Activated CD4-positive, alpha-beta T cell treated with anti-CD3 and anti-CD28 coated beads, Interleukin-2, amount 10 ng/mL, durations not matched to agents 24 days and 14 days (primary cell): Measurements from ENCODE around the gene JAK1. TPM values are rescaled to one million over a fixed set of nuclear protein-coding genes. Genes with fewer than 3 reads are reported as not detected.

ENCODE experiments used
- DNase-seq: peaks from one replicate; pipeline ENCODE4 v3.0.0; 2022
- H3K27ac Mint-ChIP-seq: one replicate; pipeline ENCODE4 v1.8.0; 2022; ENCODE audit warnings: mild to moderate bottlenecking, mixed read lengths
- H3K27me3 Mint-ChIP-seq: one replicate; pipeline ENCODE4 v1.8.0; 2022; ENCODE audit warnings: mixed read lengths
- H3K36me3 Mint-ChIP-seq: one replicate; pipeline ENCODE4 v1.8.0; 2022; ENCODE audit warnings: low read depth, mild to moderate bottlenecking, mixed read lengths
- H3K4me1 Mint-ChIP-seq: one replicate; pipeline ENCODE4 v1.8.0; 2021; ENCODE audit warnings: mixed read lengths
- H3K4me3 Mint-ChIP-seq: one replicate; pipeline ENCODE4 v1.8.0; 2022; ENCODE audit warnings: mild to moderate bottlenecking, moderate library complexity, mixed read lengths
- H3K9me3 Mint-ChIP-seq: one replicate; pipeline ENCODE4 v1.8.0; 2021; ENCODE audit warnings: mixed read lengths
- intact Hi-C: fragments of 100-400 bp; cut with micrococcal nuclease; formaldehyde crosslinking; loops from one replicate; pipeline ENCODE4 v1.15.1; 2023
- total RNA-seq: library from RNA; stranded (reverse); gene quantifications from 2 replicates; pipeline ENCODE4 v1.2.3, GENCODE V29; 2022

The JAK1 gene
- total RNA-seq, 1 donor from 2014 or later = 86.6 TPM

- H3K4me1 Mint-ChIP-seq = peaks cover 53% of the 10 kb centered on the region
- H3K27me3 Mint-ChIP-seq = no peaks in the 10 kb centered on the region
- intact Hi-C loops = no loop called here
- DNase-seq = no peak
- peaks cover 4% of the 10 kb centered on the region for H3K36me3 Mint-ChIP-seq
- H3K9me3 Mint-ChIP-seq = no peaks in the 10 kb centered on the region
- H3K4me3 Mint-ChIP-seq = no peak overlapping the region
- no peak overlapping the region for H3K27ac Mint-ChIP-seq
Measured at GRCh38 chr1:64917328-64917861, 49.0 kb downstream of the JAK1 start.

GRCh38 chr1:64915381-64916274 lies 50.7 kb downstream of the JAK1 start:
- Mint-ChIP-seq H3K9me3 (no peaks in the 10 kb centered on the region), H3K4me3 (no peak overlapping the region), H3K27ac (no peak overlapping the region), H3K36me3 (peaks cover 4% of the 10 kb centered on the region), H3K27me3 (no peaks in the 10 kb centered on the region), H3K4me1 (peaks cover 47% of the 10 kb centered on the region)
- no peak for DNase-seq
- intact Hi-C loops = no loop called here

- Mint-ChIP-seq H3K9me3 (no peaks in the 10 kb centered on the region), H3K4me3 (no peak overlapping the region), H3K27me3 (no peaks in the 10 kb centered on the region), H3K27ac (no peak overlapping the region), H3K36me3 (peaks cover 2% of the 10 kb centered on the region), H3K4me1 (peaks cover 48% of the 10 kb centered on the region)
- intact Hi-C loops = no loop called here
- no peak for DNase-seq
Measured at GRCh38 chr1:64913361-64914015, 52.9 kb downstream of the JAK1 start.

- Mint-ChIP-seq H3K4me1 (peaks cover 38% of the 10 kb centered on the region), H3K36me3 (no peaks in the 10 kb centered on the region), H3K27ac (peak overlapping the region; percentile 25), H3K4me3 (no peak overlapping the region), H3K27me3 (no peaks in the 10 kb centered on the region), H3K9me3 (no peaks in the 10 kb centered on the region)
- DNase-seq = no peak
- intact Hi-C loops = loop anchor here (1.0 kb wide), 1 partner anchor 10 kb away; no protein-coding TSS in a partner anchor
Measured at GRCh38 chr1:64912191-64912590, 54.2 kb downstream of the JAK1 start.

GRCh38 chr1:64911326-64911725 lies 55.0 kb downstream of the JAK1 start:
- H3K4me1 Mint-ChIP-seq = peaks cover 37% of the 10 kb centered on the region
- intact Hi-C loops = no loop called here
- no peaks in the 10 kb centered on the region for H3K9me3 Mint-ChIP-seq

GRCh38 chr1:64909031-64909430 lies 57.3 kb downstream of the JAK1 start:
- H3K9me3 Mint-ChIP-seq = no peaks in the 10 kb centered on the region
- peaks cover 40% of the 10 kb centered on the region for H3K4me1 Mint-ChIP-seq

More at GRCh38 chr1:64911326-64911725, 55.0 kb downstream of the JAK1 start:
- H3K36me3 Mint-ChIP-seq = peaks cover 1% of the 10 kb centered on the region
- no peaks in the 10 kb centered on the region for H3K27me3 Mint-ChIP-seq
- H3K27ac Mint-ChIP-seq = no peak overlapping the region
- no peak for DNase-seq
- H3K4me3 Mint-ChIP-seq = no peak overlapping the region

GRCh38 chr1:64908575-64908974 lies 57.8 kb downstream of the JAK1 start:
- peaks cover 36% of the 10 kb centered on the region for H3K4me1 Mint-ChIP-seq
- H3K36me3 Mint-ChIP-seq = peaks cover 5% of the 10 kb centered on the region
- no peak overlapping the region for H3K4me3 Mint-ChIP-seq
- no peaks in the 10 kb centered on the region for H3K27me3 Mint-ChIP-seq
- H3K9me3 Mint-ChIP-seq = no peaks in the 10 kb centered on the region
- DNase-seq = no peak
- H3K27ac Mint-ChIP-seq = no peak overlapping the region
- intact Hi-C loops = loop anchor here (5.0 kb wide), 1 partner anchor 94 kb away; no protein-coding TSS in a partner anchor

More at GRCh38 chr1:64909031-64909430, 57.3 kb downstream of the JAK1 start:
- Mint-ChIP-seq H3K36me3 (peaks cover 5% of the 10 kb centered on the region), H3K27me3 (no peaks in the 10 kb centered on the region), H3K27ac (no peak overlapping the region), H3K4me3 (no peak overlapping the region)
- intact Hi-C loops = loop anchor here (5.0 kb wide), 1 partner anchor 93 kb away; no protein-coding TSS in a partner anchor
- DNase-seq = no peak

- DNase-seq = no peak
- Mint-ChIP-seq H3K9me3 (no peaks in the 10 kb centered on the region), H3K36me3 (peaks cover 5% of the 10 kb centered on the region), H3K27me3 (no peaks in the 10 kb centered on the region), H3K27ac (peak overlapping the region; percentile 73), H3K4me3 (peak overlapping the region; percentile 15), H3K4me1 (peaks cover 26% of the 10 kb centered on the region)
- intact Hi-C loops = loop anchor here (1.0 to 5.0 kb wide), 3 partner anchors 8 to 96 kb away; no protein-coding TSS in a partner anchor
Measured at GRCh38 chr1:64906447-64906846, 59.9 kb downstream of the JAK1 start.

- DNase-seq = no peak
- no peak overlapping the region for H3K27ac Mint-ChIP-seq
- H3K4me1 Mint-ChIP-seq = peaks cover 34% of the 10 kb centered on the region
- H3K9me3 Mint-ChIP-seq = no peaks in the 10 kb centered on the region
- H3K4me3 Mint-ChIP-seq = no peak overlapping the region
- intact Hi-C loops = no loop called here
- H3K27me3 Mint-ChIP-seq = no peaks in the 10 kb centered on the region
- peaks cover 5% of the 10 kb centered on the region for H3K36me3 Mint-ChIP-seq
Measured at GRCh38 chr1:64903593-64903992, 62.8 kb downstream of the JAK1 start.

GRCh38 chr1:64901663-64902062 lies 64.7 kb downstream of the JAK1 start:
- no peak for DNase-seq
- no peak overlapping the region for H3K27ac Mint-ChIP-seq

GRCh38 chr1:64900916-64901315 lies 65.4 kb downstream of the JAK1 start:
- peaks cover 6% of the 10 kb centered on the region for H3K36me3 Mint-ChIP-seq
- no peaks in the 10 kb centered on the region for H3K9me3 Mint-ChIP-seq
- peaks cover 42% of the 10 kb centered on the region for H3K4me1 Mint-ChIP-seq
- H3K4me3 Mint-ChIP-seq = no peak overlapping the region
- intact Hi-C loops = no loop called here
- no peaks in the 10 kb centered on the region for H3K27me3 Mint-ChIP-seq
- DNase-seq = no peak
- no peak overlapping the region for H3K27ac Mint-ChIP-seq

More at GRCh38 chr1:64901663-64902062, 64.7 kb downstream of the JAK1 start:
- H3K36me3 Mint-ChIP-seq = peaks cover 7% of the 10 kb centered on the region
- H3K4me3 Mint-ChIP-seq = no peak overlapping the region
- intact Hi-C loops = no loop called here
- H3K27me3 Mint-ChIP-seq = no peaks in the 10 kb centered on the region
- no peaks in the 10 kb centered on the region for H3K9me3 Mint-ChIP-seq
- peaks cover 41% of the 10 kb centered on the region for H3K4me1 Mint-ChIP-seq

- intact Hi-C loops = loop anchor here (1.0 to 2.0 kb wide), 2 partner anchors 8 to 23 kb away; no protein-coding TSS in a partner anchor
- no peaks in the 10 kb centered on the region for H3K9me3 Mint-ChIP-seq
- peaks cover 54% of the 10 kb centered on the region for H3K4me1 Mint-ChIP-seq
- no peak overlapping the region for H3K27ac Mint-ChIP-seq
- H3K36me3 Mint-ChIP-seq = peaks cover 5% of the 10 kb centered on the region
- H3K27me3 Mint-ChIP-seq = no peaks in the 10 kb centered on the region
- no peak overlapping the region for H3K4me3 Mint-ChIP-seq
- DNase-seq = no peak
Measured at GRCh38 chr1:64898107-64898861, 68.1 kb downstream of the JAK1 start.

- H3K27ac Mint-ChIP-seq = no peak overlapping the region
- peaks cover 69% of the 10 kb centered on the region for H3K4me1 Mint-ChIP-seq
- H3K36me3 Mint-ChIP-seq = peaks cover 5% of the 10 kb centered on the region
- no peaks in the 10 kb centered on the region for H3K9me3 Mint-ChIP-seq
- no peak overlapping the region for H3K4me3 Mint-ChIP-seq
- no peak for DNase-seq
- intact Hi-C loops = no loop called here
- H3K27me3 Mint-ChIP-seq = no peaks in the 10 kb centered on the region
Measured at GRCh38 chr1:64896551-64896950, 69.8 kb downstream of the JAK1 start.
